Inflammatory macrophage treated with lipopolysaccharide for 4 hours (primary cell): ENCODE data around the gene ST8SIA6.
"Not testable (repeated sequence)": the region's sequence is repeated elsewhere in the genome, so short reads cannot be mapped to it uniquely, and the experiment has no call there.

Experiments
- DNase-seq: peaks from one replicate; pipeline ENCODE4 v3.0.0-alpha.2; 2020

The ST8SIA6 gene

DNA sequence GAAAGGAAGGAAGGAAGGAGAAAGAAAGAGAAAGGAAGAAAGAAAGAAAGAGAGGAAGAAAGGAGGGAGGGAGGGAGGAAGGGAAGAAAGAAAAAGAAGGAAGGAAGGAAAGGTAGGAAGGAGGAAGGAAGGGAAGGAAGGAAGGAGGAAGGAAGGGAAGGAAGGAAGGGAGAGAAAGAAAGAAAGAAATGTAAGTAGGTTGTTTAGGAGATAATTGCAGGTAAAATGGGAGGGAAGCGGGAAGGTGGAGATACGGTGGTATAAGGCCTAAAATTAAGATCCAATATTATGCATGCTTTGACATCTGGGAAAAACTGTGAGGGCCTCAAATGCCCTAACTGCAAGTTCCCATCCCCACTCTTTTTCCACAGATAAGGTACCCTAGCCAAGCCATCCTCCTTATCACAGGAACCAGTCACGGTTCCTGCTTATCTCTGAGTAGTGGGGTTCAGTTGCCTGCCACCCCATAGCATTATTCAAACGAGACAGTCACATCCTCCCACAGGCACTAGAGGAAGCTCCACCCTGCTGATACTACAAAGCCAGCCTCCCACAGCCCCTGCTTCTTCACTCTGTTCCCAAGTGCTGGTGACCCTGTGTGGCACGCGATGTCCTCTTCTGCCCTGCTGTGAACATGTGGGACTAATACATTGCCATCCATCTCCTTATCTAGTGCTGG, 28.7 kb downstream of the ST8SIA6 start:
- no peak for DNase-seq

DNA sequence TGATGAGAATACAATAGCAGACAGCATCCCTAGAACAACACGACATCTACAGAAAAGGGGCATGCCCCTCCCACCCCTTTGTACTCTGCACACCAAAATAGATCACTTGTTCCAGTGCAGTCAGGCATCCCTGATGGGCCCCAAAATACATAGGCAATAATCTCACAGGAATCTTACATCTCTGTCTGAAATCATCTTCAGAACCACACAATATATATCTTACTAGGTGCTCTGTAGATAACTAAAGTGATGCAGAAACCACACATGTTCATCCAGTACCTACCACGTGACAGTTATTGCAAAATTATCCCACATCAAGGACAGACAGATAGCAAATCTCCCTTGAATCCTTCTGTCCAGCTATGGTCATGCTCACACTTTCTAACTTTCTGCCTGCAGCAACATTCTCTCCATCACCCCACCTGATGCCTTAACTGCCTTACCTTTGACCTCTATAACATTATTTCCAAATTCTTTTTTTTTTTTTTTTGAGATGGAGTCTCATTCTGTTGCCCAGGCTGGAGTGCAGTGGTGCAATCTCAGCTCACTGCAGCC, 30.7 kb downstream of the ST8SIA6 start:
- no peak for DNase-seq

DNA sequence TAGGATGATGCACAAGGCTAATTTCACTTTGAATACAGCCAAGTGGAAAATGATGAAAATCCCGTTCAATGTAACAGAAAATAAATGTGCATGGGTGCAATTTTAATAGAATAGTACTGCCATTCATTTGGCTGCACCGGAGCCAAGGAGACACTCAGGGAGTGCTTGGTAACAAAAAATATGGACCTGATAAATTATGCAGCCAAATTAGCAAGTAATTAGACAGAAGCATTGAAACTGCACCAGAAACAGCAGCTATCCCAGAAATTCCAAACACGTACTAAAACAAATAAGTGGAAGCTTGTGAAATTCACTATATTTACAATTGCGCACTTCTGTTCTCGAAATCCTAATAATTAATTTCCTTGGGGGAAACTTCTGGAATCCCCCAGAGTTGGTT, 31.5 kb downstream of the ST8SIA6 start:
- no peak for DNase-seq

DNA sequence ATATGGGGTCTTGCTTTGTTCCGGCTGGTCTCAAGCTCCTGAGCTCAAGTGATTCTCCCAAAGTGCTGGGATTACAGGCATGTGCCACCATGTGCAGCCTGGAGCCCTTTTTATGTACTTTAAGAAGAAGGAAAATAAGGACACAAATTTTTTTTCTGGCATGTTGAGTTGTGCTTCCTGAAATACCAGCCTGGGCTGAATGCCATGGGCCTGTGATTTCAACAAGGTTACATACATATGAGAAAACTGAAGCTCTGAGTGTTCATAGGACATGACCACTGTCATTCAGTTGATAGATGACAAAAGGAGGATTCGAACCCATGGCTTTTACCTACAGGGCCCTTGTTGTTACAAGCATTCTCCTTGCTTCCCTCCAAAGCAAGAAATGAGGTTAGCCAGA, 36.1 kb downstream of the ST8SIA6 start:
- no peak for DNase-seq

DNA sequence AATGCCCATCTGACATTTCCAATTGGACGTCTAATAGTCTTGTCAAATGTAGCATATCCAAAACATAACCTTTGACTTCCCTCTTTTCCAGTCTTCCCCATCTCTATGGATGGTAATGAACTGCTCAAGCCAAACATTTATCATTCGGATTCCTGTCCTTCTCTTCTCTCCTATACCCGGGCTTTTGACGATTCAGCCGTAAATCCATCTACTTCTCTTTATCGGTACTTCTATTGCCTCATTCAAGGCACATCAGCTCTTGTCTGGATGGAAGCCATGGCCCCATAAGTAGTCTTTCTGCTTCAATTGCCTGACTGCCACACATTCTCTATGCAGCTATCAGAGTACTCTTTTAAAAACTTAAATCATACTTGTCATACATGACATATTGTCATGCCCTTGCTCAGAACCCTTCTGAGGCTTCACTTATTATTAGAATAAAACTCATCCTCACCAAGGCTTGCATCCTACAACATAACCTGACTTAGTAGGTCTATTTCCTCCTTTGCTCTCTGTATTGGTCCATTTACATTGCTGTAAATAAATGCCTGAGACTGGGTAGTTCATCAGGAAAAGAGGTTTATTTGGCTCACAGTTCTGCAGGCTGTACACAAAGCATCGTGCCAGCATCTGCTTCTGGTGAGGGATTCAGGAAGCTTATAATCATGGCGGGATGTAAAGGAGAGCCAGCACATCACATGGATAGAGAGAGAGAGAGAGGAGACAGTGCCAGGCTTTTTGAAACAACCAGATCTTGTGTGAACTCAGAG, 37.8 kb downstream of the ST8SIA6 start:
- DNase-seq, result no peak

DNA sequence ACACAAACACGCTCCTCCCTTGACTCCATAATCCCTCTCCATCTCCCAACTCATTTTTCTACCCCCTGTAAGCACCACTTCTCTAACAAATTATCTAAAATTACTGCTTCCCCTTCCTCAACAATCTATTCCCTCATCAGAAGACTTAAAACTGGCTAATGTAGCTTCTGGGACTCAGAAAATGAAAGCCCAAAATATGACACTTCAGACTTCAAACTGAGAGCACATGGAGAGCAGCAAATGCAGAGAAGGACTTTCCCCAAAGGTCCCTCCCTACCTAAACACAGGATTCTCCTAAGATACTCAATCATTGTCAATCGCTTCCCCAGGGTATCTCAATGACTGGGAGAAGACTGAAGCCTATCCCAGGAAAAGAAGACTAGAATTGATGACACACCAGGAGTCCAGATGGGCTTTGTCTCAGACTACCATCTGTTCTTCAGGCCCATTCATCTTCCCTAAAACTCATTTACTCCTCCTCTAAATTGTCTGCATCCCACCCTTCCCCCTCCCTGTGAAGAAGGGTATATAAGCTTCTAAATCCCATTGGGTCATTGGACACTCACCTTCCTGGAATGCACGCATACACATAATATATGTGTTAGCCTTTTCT, 39.2 kb downstream of the ST8SIA6 start:
- no peak for DNase-seq

DNA sequence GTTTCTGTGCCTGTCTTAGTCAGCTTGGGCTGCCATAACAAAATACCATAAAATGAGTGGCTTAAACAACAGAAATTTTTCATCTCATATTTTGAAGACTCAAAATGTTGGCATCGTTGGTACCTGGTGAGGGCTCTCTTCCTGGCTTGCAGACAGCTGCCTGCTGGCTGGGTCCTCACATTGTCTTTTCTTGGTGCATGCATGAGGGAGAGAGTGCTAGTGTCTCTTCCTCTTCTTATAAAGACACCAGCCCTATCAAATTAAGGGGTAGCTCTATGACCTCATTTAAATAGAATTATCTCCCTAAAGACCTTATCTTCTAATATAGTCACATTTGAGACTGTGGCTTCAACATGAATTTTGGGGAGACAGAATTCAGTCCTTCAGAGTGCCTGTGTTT, 39.9 kb downstream of the ST8SIA6 start:
- no peak for DNase-seq

DNA sequence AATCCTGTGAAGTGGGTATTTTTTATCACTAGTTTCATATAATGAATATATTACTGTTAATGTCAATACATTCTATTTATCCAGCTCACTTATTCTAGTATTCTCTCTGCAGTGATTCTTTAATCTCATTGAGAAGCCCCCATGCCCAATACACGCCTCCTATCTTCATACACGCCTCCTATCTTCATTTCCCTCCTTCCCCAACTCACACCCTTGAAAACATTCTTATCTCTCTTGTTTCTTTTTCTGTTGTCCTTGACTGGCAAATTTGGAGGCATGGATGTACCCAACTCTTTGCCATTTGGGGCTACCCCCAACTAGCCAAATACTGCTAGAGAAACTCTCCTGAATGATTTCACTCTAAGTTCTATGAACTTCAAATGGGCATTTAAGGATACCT, 40.5 kb downstream of the ST8SIA6 start:
- DNase-seq, result no peak

DNA sequence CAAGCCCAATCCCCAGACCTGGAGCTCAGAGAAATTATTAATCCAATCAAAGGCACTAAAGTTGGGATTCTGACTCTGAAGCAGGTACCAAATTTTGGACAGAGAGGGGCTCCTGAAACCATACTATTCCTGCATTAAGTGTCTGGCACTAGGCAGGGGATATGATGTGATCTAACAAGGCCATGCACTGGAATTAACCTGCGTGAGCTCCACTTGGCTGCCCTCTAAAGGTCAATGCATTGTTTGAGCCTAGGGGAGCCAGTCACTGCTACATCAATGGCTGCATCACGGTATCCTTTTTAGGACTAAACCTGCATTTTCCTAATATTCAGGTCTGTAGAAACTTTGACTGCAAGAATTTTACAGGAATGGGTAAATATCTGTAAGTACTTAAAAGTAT, 42.1 kb downstream of the ST8SIA6 start:
- DNase-seq, result no peak

DNA sequence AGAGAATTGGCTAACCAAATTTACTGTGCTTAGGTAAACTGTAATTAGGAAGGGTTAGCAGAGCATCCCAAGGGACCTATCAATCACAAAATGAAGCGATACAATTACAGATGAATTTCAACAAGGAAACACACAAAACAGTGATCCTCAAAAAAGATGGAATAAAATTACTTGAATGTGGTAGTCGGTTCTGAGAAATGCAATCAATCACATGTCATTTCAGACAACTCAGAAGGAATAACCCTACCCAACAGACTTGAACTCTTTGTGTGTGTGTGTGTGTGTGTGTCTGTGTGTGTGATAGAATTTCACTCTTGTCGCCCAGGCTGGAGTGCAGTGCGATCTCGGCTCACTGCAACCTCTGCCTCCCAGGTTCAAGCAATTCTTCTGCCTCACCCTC, 43.5 kb downstream of the ST8SIA6 start:
- no peak for DNase-seq

DNA sequence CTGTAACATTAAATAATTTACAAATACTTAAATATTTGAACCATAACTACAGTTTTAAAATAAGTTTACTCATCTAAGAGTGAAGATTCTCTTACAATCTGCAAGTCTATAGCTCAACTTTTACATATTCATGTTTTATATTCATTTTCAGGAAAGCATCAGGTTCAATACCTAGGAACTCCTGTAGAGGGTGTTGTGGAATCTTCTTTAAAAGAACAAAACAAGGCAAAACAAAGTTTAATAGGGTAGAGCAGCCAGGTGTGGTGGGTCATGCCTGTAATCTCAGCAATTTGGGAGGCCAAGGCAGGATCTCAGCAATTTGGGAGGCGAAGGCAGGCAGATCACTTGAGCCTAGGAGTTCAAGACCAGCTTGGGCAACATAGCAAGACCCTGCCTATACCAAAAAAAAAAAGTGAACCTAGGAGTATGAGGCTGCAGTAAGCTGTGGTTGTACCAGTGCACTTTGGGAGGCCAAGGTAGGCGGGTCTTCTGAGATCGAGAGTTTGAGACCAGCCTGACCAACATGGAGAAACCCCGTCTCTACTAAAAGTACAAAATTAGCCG, 45.1 kb downstream of the ST8SIA6 start:
- no peak for DNase-seq

DNA sequence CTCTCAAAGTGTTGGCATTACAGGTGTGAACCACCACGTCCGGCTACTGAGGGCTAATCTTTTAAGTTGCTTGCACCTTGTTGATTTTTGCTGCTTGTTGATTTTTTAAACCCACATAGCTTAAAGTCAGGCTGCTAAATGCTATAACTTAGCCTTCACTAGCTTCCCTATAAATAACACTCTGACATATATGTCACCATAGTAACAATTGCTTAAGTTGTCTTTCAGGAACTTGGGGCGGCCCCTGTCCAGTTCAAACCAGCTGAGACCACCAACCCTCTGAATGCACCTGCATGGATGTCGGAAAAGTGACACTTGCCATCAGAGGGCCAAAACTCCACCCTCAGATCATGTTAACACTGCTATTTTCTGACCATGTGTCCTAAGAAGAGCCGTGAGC, 47.3 kb downstream of the ST8SIA6 start:
- DNase-seq, result no peak

DNA sequence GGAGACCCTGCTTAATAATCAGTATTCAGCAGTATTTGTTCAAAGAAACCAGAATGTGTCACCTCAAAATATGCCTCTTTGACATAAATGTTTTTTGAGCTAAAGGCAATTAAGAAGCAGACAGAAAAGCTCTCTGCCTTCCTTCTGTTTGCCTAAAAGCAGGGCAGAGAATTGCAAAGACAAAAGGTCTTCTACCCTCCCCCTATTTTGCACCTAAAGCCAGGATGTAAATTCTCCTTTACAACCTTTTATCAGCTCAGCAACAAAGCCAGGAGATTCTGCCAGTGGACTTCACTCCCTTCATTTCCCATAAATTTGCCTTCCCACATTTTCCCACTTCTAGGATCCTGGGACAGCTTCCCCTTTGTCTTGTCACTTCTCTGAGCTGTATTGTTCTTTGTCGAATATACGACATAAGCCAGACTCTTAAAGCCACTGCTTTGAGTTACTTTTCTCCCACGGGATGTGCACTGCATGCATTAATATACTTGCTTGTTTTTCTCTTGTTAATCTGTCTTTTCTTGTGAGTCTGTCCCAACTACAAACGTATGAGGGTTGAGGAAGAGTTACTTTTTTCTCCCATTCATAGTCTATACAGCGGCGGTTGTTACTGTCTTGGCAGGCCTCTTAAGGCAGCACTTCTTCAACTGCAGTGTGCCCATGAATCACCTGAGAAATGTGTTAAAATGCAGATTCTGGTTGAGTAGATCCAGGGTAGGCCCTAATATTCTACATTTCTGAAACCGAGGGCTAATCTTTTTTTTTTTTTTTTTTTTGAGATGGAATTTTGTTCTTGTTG, 48.2 kb downstream of the ST8SIA6 start:
- DNase-seq, result no peak

DNA sequence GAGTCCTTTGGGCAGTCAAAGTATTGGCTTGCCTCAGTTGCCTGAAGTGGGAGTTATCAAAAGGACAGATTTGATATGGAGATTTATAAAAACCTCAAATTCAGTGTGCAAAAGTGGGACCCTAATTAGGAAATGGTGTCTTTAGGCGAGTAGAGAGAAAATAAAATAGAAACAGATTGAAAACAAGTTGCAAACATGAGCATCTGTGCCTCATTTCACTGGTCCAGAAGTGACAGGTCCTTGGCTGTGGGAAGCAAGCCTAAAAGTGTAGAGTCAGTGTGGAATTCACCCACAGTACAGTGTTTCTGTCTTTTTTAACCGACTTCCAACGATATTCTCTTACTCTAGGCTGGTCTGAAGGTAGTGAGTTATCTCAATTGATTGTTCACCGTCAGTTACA, 51.2 kb downstream of the ST8SIA6 start:
- no peak for DNase-seq

DNA sequence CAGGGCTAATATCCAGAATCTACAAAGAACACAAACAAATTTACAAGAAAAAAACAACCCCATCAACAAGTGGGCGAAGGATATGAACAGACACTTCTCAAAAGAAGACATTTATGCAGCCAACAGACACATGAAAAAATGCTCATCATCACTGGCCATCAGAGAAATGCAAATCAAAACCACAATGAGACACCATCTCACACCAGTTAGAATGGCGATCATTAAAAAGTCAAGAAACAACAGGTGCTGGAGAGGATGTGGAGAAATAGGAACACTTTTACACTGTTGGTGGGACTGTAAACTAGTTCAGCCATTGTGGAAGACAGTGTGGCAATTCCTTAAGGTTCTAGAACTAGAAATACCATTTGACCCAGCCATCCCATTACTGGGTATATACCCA, 52.4 kb downstream of the ST8SIA6 start:
- DNase-seq, result not testable (repeated sequence)

DNA sequence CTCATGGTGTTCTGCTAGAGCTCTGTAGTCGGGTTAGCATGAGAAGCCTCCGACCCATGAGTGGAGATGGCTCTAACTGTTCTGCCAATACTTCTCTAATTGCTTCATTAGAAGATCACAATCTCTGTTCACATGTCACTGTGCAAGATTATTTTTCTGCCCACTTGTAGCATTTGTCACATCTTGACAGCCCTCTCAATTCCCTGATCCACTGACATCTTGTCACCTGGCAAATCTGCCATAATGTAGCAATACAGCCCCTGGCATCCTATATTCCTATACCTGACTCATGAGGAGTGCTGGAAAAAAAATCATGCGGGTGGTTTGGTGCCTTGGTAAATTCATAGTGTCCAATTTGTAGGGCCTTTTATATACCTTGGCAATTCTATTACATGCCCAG, 58.4 kb downstream of the ST8SIA6 start:
- no peak for DNase-seq

DNA sequence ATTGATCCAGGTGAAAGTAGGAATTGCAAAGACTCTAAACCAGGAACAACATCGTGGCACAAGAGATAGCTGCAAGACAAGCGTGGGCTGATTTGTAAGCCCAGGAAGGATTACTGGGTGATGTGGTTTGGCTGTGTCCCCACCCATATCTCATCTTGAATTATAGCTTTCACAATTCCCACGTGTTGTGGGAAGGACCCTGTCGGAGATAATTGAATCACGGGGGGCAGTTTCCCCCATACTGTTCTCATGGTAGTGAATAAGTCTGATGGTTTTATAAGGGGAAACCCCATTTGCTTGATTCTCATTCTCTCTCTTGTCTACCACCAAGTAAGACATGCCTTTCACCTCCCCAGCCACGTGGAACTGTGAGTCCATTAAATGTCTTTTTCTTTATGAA, 59.5 kb downstream of the ST8SIA6 start:
- DNase-seq, result peak; percentile 24

DNA sequence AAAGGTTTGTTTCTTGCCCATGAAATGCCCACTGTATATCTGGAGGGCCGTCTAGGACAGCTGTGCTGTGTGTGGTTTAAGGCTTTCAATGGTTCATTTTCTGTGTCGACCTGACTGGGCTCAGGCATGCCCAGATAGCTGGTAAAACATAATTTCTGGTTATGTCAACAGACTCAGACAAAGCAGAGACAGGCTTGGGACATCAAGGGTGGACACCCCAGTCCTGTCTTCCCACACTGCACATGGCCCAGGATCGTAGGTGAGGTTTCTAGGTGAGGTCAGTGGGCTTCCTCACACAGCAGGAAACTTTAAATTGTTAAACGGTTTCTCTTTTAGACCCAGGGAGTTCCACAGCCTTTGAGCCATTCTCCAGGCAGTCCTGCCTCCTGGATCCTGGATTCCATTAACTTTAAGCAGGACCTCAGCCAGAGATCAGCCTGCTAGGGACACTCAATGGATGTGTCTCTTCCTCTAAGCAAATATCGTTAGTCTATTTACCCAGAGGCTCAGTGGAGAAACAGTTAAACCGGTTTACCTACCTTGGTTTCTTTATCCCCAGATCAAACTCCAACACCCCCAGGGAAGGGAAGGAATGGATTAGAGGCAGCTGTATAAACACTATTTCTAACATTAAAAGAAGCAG, 66.4 kb downstream of the ST8SIA6 start:
- no peak for DNase-seq

DNA sequence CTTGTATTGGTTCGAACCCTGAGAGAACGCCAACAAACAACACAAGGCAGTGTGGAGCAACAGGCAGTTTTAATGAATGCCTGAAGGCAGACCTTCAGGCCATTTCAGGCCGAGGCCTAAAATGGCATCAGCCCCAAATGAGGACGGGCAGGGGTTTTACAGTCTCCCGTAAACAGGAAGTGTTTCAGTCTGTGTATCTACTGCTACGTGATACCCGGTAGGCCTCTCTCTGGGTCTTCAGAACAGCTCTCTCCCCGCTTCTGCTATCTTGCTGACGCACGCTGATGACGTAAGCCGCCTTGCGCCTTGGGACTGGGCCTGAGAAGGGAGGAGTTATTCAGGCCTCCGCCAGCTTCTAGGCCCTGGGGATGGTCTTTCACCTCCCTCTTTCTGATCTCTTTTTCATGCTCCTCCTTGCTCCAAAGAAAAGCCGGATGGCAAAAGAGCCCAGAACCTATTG, 67.7 kb downstream of the ST8SIA6 start:
- no peak for DNase-seq

DNA sequence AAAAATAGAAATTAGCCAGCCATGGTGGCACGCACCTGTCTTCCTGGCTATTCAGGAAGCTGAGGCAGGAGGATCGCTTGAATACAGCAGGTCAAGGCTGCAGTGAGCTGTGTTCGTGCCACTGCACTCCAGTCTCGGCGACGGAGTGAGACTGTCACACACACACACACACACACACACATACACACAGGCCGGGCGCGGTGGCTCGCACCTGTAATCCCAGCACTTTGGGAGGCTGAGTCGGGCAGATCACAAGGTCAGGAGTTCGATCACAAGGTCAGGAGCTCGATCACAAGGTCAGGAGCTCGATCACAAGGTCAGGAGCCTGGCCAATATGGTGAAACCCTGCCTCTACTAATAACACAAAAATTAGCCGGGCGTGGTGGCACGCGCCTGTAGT, 68.4 kb downstream of the ST8SIA6 start:
- no peak for DNase-seq

DNA sequence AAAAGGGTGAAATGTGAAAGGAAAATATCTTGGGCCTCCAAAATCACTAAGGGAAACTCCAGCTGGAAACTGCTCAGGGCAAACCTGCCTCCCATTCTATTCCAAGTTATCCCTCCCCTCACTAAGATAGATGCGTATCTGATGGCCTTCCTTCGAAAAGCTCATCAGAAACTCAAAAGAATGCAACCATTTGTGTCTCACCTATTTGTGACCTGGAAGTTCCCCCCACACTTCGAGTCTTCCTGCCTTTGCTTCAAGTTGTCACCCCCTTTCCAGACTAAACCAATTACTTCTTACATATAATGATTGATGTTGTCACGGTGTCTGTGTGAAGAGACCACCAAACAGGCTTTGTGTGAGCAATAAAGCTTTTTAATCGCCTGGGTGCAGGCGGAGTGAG, 69.3 kb downstream of the ST8SIA6 start:
- DNase-seq, result no peak
